ENCODE measurements around the gene CAMK2D. TPM values are rescaled to one million over a fixed set of nuclear protein-coding genes. Genes with fewer than 3 reads are reported as not detected.

Gene CAMK2D
- total RNA-seq, 1 experiment from 2014 or later, result 9.0 TPM

- no CpG with 5 or more reads among the region's 2 CpGs for WGBS (ENCODE audit: extremely low coverage, insufficient read length, low lambda C conversion rate)
- no peak overlapping the region for H4K5ac ChIP-seq (ENCODE audit: insufficient read length, low read depth, low read length)
- no peak for TF ChIP-seq CTCF (conservative IDR thresholded peaks at IDR 0.05)
- H2AK5ac ChIP-seq (ENCODE audit: insufficient read length, low read length), result no peak overlapping the region
- H2BK5ac ChIP-seq (ENCODE audit: insufficient read length, low read length), result no peak overlapping the region
- no peak overlapping the region for H2BK120ac ChIP-seq (ENCODE audit: low read depth, low read length, poor library complexity, severe bottlenecking)
- H3K4ac ChIP-seq (ENCODE audit: low read depth, low read length), result no peak overlapping the region
- H3K9ac ChIP-seq (ENCODE audit: extremely low read depth, insufficient read length, low read length), result no peak overlapping the region
- H3K18ac ChIP-seq (ENCODE audit: insufficient read length, low read depth, low read length), result no peak overlapping the region
- H4K20me1 ChIP-seq (ENCODE audit: control insufficient read depth, insufficient read depth, insufficient read length), result no peaks in the 10 kb centered on the region
- no peak overlapping the region for H4K91ac ChIP-seq (ENCODE audit: insufficient read length, low read depth, low read length)
- no peak overlapping the region for H2BK20ac ChIP-seq (ENCODE audit: low read depth, low read length, poor library complexity, severe bottlenecking)
- no peak for DNase-seq
- no peak overlapping the region for H3K56ac ChIP-seq (ENCODE audit: insufficient read length, low read depth, low read length)
- no peaks in the 10 kb centered on the region for H3K79me1 ChIP-seq (ENCODE audit: insufficient read depth, low read depth, low read length, poor library complexity, severe bottlenecking)
- no peaks in the 10 kb centered on the region for H3K23me2 ChIP-seq (ENCODE audit: insufficient read length, low read depth, low read length, poor library complexity, severe bottlenecking)
- Mint-ChIP-seq H3K36me3 (ENCODE audit: insufficient read depth in 1 of 3, low read depth in 3 of 3) (no peaks in the 10 kb centered on the region), H3K4me1 (peaks cover 0 to 10% of the 10 kb centered on the region in 2 experiments; a peak in 2 of 4 replicates), H3K27ac (no peak overlapping the region), H3K9me3 (no peaks in the 10 kb centered on the region), H3K27me3 (ENCODE audit: low read depth) (no peaks in the 10 kb centered on the region), H3K4me3 (no peak overlapping the region)
- H3K4me2 ChIP-seq (ENCODE audit: insufficient read depth, insufficient read length, low read length), result no peak overlapping the region
- no peaks in the 10 kb centered on the region for H3K9me3 ChIP-seq (ENCODE audit: control insufficient read depth, low read depth, low read length)
- H3K23ac ChIP-seq (ENCODE audit: insufficient read length, low read depth, low read length), result no peak overlapping the region
- no peaks in the 10 kb centered on the region for H3K79me2 ChIP-seq (ENCODE audit: insufficient read depth, low read length)
- no peak overlapping the region for H3K14ac ChIP-seq (ENCODE audit: insufficient read depth, low read length)
- H2BK12ac ChIP-seq (ENCODE audit: insufficient read length, low read depth, low read length), result no peak overlapping the region
- H2BK15ac ChIP-seq (ENCODE audit: low read depth, low read length), result no peak overlapping the region
- H4K8ac ChIP-seq (replicated peaks; ENCODE audit: insufficient read length, low read depth, low read length), result no peak overlapping the region
- no peaks in the 10 kb centered on the region; the same call in 1 of the 2 replicates for H3K4me1 ChIP-seq (ENCODE audit: insufficient read depth, low read length)
- H3K27ac ChIP-seq (ENCODE audit: insufficient read length, low read depth, low read length), result no peak overlapping the region
- H2AFZ ChIP-seq (ENCODE audit: low read length), result no peak overlapping the region
- no peaks in the 10 kb centered on the region for H3K27me3 ChIP-seq (ENCODE audit: insufficient read depth, low read length)
- H3T11ph ChIP-seq (ENCODE audit: low read length), result no peak overlapping the region
These were observed 236.9 kb downstream of the CAMK2D start for GRCh38 chr4:113524505-113525186.
